Effector CD4-positive, alpha-beta T cell (primary cell): ENCODE data around the gene PIP4K2B.
A peak's percentile ranks its signal among the peaks of the same experiment; 100 is the strongest.
"Not testable (repeated sequence)": the region's sequence is repeated elsewhere in the genome, so short reads cannot be mapped to it uniquely, and the experiment has no call there.

ENCODE experiments used
- DNase-seq: peaks from one replicate; pipeline ENCODE4 v3.0.0-alpha.2; 2020

Gene PIP4K2B

GRCh38 chr17:38728290-38728831 lies 71.0 kb downstream of the PIP4K2B start:
- DNase-seq: peak; percentile 54

GRCh38 chr17:38727736-38728135 lies 71.6 kb downstream of the PIP4K2B start:
- no peak for DNase-seq

DNA sequence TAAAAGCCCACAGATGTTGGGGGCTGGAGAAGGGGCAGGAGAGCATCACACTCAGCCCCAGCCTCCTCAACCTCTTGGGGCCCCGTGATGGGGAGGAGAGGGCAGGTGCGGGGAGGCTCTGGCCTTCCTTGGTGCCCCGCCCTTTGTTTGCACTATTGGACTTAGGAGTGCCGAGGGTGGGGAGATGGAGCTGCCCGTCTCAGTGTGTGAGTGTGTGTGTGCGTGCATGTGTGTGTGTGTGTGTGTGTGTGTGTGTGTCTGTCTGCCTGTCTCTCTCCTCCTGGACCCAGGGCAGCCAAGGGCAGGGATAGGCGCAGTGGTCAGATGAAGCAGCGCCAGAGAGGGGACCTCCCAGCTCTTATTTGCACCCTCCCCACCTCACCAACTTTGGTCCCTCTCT lies 73.2 kb downstream of the PIP4K2B start:
- not testable (repeated sequence) for DNase-seq

DNA sequence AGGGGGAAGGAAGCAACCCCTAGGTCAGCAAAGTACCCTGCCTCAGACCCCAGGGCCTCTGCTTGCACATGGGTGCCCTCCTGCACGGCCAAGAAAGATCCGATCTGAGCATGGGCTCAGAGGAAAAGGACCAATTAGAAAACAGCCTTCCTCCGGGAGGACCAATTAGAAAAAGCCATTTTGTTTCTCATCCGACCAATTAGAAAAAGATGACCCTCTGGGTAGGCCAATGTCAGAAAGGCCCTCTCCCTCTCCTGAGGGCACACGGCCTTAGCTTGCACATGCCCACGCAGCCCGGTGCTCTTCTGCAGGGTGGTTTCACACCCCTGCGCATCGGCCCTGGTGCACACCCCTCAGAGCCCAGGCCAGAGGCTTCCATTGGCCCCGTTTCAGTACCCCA lies 74.3 kb downstream of the PIP4K2B start:
- no peak for DNase-seq

DNA sequence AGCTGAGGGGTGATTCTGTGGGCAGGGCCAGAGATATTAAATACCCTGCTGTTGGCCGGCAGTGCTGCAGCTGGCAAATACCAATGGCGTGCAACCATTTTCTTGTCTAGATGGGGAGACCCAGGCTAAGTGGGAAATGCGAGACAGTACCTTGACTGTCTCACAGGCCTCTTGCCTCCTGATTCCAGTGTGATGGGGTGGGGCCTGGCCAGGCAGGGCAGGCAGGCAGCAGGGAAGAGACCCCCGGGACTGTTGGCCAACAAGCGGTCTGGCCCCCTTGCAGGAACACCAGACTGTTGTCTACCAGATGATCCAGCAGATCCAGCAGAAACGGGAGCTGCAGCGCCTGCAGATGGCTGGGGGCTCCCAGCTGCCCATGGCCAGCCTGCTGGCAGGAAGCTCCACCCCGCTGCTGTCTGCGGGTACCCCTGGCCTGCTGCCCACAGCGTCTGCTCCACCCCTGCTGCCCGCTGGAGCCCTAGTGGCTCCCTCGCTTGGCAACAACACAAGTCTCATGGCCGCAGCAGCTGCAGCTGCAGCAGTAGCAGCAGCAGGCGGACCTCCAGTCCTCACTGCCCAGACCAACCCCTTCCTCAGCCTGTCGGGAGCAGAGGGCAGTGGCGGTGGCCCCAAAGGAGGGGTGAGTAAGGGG lies 74.9 kb downstream of the PIP4K2B start:
- no peak for DNase-seq

DNA sequence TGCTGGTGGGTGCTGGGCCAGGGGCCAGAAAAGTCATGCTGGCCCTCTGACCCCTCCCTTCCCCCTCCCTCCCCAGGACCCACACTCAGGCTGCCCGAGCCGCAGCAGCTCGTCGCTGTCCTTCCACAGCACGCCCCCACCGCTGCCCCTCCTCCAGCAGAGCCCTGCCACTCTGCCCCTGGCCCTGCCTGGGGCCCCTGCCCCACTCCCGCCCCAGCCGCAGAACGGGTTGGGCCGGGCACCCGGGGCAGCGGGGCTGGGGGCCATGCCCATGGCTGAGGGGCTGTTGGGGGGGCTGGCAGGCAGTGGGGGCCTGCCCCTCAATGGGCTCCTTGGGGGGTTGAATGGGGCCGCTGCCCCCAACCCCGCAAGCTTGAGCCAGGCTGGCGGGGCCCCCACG lies 77.6 kb downstream of the PIP4K2B start:
- no peak for DNase-seq

DNA sequence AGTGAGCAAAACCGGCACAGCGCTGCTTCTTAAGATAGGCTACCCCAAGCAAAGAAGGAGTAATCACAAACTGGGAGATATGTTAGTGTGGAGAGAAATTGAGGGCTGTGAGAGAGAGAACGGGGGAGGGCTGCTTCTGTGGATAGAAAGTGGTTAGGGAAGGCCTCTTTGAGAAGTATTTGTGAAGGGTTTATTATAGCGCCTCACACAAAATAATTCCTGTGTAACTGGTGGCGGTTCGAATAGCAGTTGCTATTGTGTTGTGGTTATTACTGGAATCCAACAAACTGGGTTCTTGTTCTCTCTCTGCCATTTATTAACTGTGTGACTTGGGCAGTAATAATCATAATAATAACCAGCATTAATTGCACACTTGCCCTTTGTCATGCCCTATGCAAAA lies 78.4 kb downstream of the PIP4K2B start:
- DNase-seq: no peak

DNA sequence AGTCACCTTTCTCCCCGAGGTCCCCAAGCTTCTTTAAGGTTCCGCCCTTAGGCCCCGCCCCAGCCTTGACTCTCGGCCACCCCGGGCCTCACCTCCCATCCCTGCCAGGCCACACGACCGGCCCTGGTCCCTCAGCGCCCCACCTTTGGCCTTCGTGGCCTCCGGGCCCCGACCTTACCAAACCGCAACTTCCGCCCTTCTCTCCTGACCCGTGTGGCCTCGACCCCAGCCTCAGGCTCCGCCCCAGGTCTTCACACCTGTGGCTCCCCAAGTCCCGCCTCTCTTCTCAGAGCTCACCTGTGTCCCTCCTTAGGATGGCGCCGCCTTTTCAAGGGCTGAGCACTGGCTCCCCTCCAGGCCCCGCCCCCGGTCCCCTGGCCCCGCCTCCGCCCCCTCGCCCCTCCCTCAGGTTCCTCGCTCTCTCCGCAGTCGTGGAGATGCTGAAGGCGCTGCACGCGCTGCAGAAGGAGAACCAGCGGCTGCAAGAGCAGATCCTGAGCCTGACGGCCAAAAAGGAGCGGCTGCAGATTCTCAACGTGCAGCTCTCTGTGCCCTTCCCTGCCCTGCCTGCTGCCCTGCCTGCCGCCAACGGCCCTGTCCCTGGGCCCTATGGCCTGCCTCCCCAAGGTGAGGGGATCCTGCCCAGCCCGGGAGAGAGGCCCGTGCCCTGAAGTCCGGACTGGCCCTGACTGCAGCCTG lies 79.3 kb downstream of the PIP4K2B start:
- DNase-seq: no peak

DNA sequence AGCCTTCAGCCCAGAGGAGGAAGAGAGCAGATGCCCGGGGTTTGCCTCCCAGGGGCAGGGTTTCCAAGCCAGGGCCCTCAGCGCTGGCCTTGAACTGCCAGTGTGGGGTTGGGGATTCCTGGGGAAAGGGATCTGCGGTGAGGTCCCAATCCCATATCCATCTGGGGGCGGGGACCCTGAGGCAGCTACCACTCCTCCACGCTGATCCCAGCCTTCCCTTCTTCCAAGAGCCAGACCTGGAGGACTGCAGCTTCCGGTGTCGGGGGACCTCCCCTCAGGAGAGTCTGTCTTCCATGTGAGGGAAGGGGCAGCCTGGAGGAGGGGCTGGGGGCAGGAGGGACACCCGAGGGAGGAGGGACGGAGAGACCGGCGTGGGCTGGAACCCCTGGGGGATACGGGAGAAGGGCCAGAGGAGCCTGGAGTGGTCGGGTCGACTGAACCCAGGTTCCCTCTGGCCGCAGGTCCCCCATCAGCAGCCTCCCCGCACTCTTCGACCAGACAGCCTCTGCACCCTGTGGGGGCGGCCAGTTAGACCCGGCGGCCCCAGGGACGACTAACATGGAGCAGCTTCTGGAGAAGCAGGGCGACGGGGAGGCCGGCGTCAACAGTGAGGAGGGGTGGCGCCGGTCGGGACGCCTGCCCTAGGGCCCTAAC lies 79.9 kb downstream of the PIP4K2B start:
- DNase-seq: no peak

- DNase-seq: no peak
Observed at GRCh38 chr17:38717139-38717745, 82.1 kb downstream of the PIP4K2B start.

DNA sequence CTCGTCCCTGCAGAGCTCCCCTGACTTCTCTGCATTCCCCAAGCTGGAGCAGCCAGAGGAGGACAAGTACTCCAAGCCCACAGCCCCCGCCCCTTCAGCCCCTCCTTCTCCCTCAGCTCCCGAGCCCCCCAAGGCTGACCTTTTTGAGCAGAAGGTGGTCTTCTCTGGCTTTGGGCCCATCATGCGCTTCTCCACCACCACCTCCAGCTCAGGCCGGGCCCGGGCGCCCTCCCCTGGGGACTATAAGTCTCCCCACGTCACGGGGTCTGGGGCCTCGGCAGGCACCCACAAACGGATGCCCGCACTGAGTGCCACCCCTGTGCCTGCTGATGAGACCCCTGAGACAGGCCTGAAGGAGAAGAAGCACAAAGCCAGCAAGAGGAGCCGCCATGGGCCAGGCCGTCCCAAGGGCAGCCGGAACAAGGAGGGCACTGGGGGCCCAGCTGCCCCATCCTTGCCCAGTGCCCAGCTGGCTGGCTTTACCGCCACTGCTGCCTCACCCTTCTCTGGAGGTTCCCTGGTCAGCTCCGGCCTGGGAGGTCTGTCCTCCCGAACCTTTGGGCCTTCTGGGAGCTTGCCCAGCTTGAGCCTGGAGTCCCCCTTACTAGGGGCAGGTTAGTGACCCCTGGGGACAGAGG lies 82.9 kb downstream of the PIP4K2B start:
- no peak for DNase-seq
